ENCODE data around the gene TFIP11. TPM values are rescaled to one million over a fixed set of nuclear protein-coding genes. Genes with fewer than 3 reads are reported as not detected.

TFIP11 gene
- polyA plus RNA-seq, 1 experiment = 34.8 TPM

- ChIA-PET CTCF (no interaction called here), POLR2A (interaction anchor here (0.6 kb wide), 1 partner anchor 50 kb away, joined by 3 read pairs; no protein-coding TSS in a partner anchor)
- no peak overlapping the region for H3K4me3 ChIP-seq (ENCODE audit: low read depth, low read length)
- H3K9me3 ChIP-seq (ENCODE audit: control insufficient read depth, insufficient read depth, low read length) = no peaks in the 10 kb centered on the region
- no peak overlapping the region for H3K27ac ChIP-seq (ENCODE audit: low read depth, low read length)
- H3K27me3 ChIP-seq (ENCODE audit: control insufficient read depth, insufficient read depth, low read length) = no peaks in the 10 kb centered on the region
- TF ChIP-seq CTCF (IDR thresholded peaks at IDR 0.05; ENCODE audit: low read depth, low read length) = no peak
- DNase-seq (ENCODE audit: low read depth, low spot score) = no peak
Measured at GRCh38 chr22:26556904-26557303, 44.6 kb upstream of the TFIP11 start.

GRCh38 chr22:26555478-26555877 lies 43.2 kb upstream of the TFIP11 start:
- ChIA-PET CTCF (no interaction called here), POLR2A (no interaction called here)
- Histone ChIP-seq H3K27ac (ENCODE audit: low read depth, low read length) (no peak overlapping the region), H3K9me3 (ENCODE audit: control insufficient read depth, insufficient read depth, low read length) (no peaks in the 10 kb centered on the region), H3K27me3 (ENCODE audit: control insufficient read depth, insufficient read depth, low read length) (no peaks in the 10 kb centered on the region), H3K4me3 (ENCODE audit: low read depth, low read length) (no peak overlapping the region)
- TF ChIP-seq CTCF (IDR thresholded peaks at IDR 0.05; ENCODE audit: low read depth, low read length) = no peak
- DNase-seq (ENCODE audit: low read depth, low spot score) = no peak

DNA sequence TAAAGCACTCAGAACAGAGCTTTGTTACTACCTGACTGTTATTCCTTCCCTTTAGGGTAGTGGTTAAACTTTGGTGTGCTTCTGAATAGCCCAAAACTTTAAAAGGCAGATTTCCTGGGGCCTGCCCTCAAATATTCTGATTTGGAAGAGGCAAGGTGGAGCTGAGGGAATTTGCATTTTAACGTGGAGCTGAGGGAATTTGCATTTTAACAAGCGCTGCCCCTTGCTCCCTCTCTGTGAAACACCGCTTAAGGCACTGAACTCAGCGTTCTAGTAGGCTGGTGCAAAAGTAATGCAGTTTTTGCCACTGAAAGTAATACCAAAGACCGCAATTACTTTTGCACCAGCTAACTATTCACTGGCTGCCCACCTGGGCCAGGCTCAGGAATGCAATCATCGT lies 42.7 kb upstream of the TFIP11 start:
- ChIA-PET CTCF (no interaction called here), POLR2A (interaction anchor here (0.7 kb wide), 1 partner anchor 34 kb away, joined by 3 read pairs; no protein-coding TSS in a partner anchor)
- Histone ChIP-seq H3K27me3 (ENCODE audit: control insufficient read depth, insufficient read depth, low read length) (no peaks in the 10 kb centered on the region), H3K9me3 (ENCODE audit: control insufficient read depth, insufficient read depth, low read length) (no peaks in the 10 kb centered on the region), H3K27ac (ENCODE audit: low read depth, low read length) (no peak overlapping the region), H3K4me3 (ENCODE audit: low read depth, low read length) (no peak overlapping the region)
- no peak for DNase-seq (ENCODE audit: low read depth, low spot score)
- no peak for TF ChIP-seq CTCF (IDR thresholded peaks at IDR 0.05; ENCODE audit: low read depth, low read length)

- CTCF ChIA-PET = interaction anchor here (0.5 kb wide), 1 partner anchor 33 kb away, joined by 4 read pairs; no protein-coding TSS in a partner anchor
- Histone ChIP-seq H3K27me3 (ENCODE audit: control insufficient read depth, insufficient read depth, low read length) (no peaks in the 10 kb centered on the region), H3K9me3 (ENCODE audit: control insufficient read depth, insufficient read depth, low read length) (no peaks in the 10 kb centered on the region), H3K4me3 (ENCODE audit: low read depth, low read length) (peak overlapping the region; percentile 20), H3K27ac (ENCODE audit: low read depth, low read length) (peak overlapping the region; percentile 98)
- no peak for TF ChIP-seq CTCF (IDR thresholded peaks at IDR 0.05; ENCODE audit: low read depth, low read length)
- POLR2A ChIA-PET = no interaction called here
- DNase-seq (ENCODE audit: low read depth, low spot score) = peak; percentile 77
Measured at GRCh38 chr22:26553056-26553752, 40.9 kb upstream of the TFIP11 start.

- no peaks in the 10 kb centered on the region for H3K9me3 ChIP-seq (ENCODE audit: control insufficient read depth, insufficient read depth, low read length)
- peak overlapping the region; percentile 98 for H3K27ac ChIP-seq (ENCODE audit: low read depth, low read length)
- ChIA-PET POLR2A (interaction anchor here (0.6 kb wide), 1 partner anchor 58 kb away, joined by 3 read pairs; no protein-coding TSS in a partner anchor), CTCF (no interaction called here)
- DNase-seq (ENCODE audit: low read depth, low spot score) = no peak
- no peaks in the 10 kb centered on the region for H3K27me3 ChIP-seq (ENCODE audit: control insufficient read depth, insufficient read depth, low read length)
- H3K4me3 ChIP-seq (ENCODE audit: low read depth, low read length) = no peak overlapping the region
- no peak for TF ChIP-seq CTCF (IDR thresholded peaks at IDR 0.05; ENCODE audit: low read depth, low read length)
Measured at GRCh38 chr22:26552466-26552865, 40.2 kb upstream of the TFIP11 start.
